Measurements from ENCODE around the gene KIAA0232. TPM values are rescaled to one million over a fixed set of nuclear protein-coding genes. Genes with fewer than 3 reads are reported as not detected.
A peak's percentile ranks its signal among the peaks of the same experiment; 100 is the strongest.

Gene KIAA0232, protein sequence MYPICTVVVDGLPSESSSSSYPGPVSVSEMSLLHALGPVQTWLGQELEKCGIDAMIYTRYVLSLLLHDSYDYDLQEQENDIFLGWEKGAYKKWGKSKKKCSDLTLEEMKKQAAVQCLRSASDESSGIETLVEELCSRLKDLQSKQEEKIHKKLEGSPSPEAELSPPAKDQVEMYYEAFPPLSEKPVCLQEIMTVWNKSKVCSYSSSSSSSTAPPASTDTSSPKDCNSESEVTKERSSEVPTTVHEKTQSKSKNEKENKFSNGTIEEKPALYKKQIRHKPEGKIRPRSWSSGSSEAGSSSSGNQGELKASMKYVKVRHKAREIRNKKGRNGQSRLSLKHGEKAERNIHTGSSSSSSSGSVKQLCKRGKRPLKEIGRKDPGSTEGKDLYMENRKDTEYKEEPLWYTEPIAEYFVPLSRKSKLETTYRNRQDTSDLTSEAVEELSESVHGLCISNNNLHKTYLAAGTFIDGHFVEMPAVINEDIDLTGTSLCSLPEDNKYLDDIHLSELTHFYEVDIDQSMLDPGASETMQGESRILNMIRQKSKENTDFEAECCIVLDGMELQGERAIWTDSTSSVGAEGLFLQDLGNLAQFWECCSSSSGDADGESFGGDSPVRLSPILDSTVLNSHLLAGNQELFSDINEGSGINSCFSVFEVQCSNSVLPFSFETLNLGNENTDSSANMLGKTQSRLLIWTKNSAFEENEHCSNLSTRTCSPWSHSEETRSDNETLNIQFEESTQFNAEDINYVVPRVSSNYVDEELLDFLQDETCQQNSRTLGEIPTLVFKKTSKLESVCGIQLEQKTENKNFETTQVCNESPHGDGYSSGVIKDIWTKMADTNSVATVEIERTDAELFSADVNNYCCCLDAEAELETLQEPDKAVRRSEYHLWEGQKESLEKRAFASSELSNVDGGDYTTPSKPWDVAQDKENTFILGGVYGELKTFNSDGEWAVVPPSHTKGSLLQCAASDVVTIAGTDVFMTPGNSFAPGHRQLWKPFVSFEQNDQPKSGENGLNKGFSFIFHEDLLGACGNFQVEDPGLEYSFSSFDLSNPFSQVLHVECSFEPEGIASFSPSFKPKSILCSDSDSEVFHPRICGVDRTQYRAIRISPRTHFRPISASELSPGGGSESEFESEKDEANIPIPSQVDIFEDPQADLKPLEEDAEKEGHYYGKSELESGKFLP (N-terminal part only)
- total RNA-seq (25.8 and 28.7 TPM in 2 replicates), polyA plus RNA-seq (27.4 and 30.0 TPM in 2 replicates)

DNA sequence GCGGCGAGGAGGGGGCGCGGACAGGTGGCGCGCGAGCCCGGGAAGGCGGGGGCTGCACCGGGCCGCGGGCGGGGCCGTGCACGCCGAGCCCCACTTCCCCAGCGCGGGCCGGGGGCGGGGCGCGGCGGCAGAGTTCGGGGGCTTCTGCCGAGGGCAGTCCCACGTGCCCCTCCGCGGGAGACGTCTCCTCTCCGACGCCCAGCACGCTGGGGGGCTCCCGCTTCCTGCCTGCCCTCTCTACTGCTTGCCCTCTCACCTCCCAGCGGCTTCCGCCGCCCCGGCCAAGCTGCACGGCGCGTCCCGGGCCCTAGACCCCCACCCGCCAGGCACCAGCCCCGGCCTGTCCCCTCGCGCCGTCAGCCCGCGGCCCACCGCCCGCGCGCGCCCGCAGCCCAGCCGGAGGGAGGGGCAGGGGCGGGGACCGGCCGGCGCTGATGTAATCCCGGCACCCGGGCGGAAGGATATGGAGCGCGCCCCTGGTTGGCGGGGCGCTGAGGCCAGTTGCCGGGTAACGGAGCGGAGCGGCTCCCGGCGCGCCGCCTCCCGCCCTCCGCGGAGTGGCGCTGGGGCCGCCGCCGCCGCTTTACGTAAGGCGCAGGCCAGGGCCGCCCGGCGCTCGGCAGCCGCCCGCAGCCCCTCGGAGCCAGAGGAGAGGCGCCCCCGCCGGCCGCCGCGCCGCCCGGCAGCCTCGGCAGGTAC lies at the start of gene KIAA0232:
TSS of gene KIAA0232 (plus strand) at position 581 of the 699 bp plus-strand sequence. CDS start 41,727 bp downstream, outside the sequence.
- peak within 1 kb of the TSS; percentile 100 for H3K27ac ChIP-seq
- peaks cover 23% of the 10 kb centered on the region for H3K4me1 ChIP-seq (ENCODE audit: low read depth)
- H3K27me3 ChIP-seq = no peaks in the 10 kb centered on the region
- H3K9me3 ChIP-seq (ENCODE audit: low read depth) = no peaks in the 10 kb centered on the region
- TF ChIP-seq, protein P1, sequence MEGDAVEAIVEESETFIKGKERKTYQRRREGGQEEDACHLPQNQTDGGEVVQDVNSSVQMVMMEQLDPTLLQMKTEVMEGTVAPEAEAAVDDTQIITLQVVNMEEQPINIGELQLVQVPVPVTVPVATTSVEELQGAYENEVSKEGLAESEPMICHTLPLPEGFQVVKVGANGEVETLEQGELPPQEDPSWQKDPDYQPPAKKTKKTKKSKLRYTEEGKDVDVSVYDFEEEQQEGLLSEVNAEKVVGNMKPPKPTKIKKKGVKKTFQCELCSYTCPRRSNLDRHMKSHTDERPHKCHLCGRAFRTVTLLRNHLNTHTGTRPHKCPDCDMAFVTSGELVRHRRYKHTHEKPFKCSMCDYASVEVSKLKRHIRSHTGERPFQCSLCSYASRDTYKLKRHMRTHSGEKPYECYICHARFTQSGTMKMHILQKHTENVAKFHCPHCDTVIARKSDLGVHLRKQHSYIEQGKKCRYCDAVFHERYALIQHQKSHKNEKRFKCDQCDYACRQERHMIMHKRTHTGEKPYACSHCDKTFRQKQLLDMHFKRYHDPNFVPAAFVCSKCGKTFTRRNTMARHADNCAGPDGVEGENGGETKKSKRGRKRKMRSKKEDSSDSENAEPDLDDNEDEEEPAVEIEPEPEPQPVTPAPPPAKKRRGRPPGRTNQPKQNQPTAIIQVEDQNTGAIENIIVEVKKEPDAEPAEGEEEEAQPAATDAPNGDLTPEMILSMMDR (IDR thresholded peaks at IDR 0.05; ENCODE audit: low read depth, low read length) = no peak
- H3K4me3 ChIP-seq = peak within 1 kb of the TSS; percentile 68
- DNase-seq (ENCODE audit: low read depth in 1 of 2, low spot score in 1 of 2) = peak; percentile 96 to 97
- no peaks in the 10 kb centered on the region for H3K36me3 ChIP-seq

- H3K4me3 ChIP-seq = no peak overlapping the region
- TF ChIP-seq, protein P1 (IDR thresholded peaks at IDR 0.05; ENCODE audit: low read depth, low read length) = no peak
- no peaks in the 10 kb centered on the region for H3K9me3 ChIP-seq (ENCODE audit: low read depth)
- no peaks in the 10 kb centered on the region for H3K36me3 ChIP-seq
- H3K27ac ChIP-seq = no peak overlapping the region
- DNase-seq (ENCODE audit: low read depth in 1 of 2, low spot score in 1 of 2) = no peak
- no peaks in the 10 kb centered on the region for H3K4me1 ChIP-seq (ENCODE audit: low read depth)
- no peaks in the 10 kb centered on the region for H3K27me3 ChIP-seq
Measured at GRCh38 chr4:6733358-6734164, 49.0 kb upstream of the KIAA0232 start.

GRCh38 chr4:6734165-6734786 lies 48.3 kb upstream of the KIAA0232 start:
- no peaks in the 10 kb centered on the region for H3K36me3 ChIP-seq
- no peaks in the 10 kb centered on the region for H3K4me1 ChIP-seq (ENCODE audit: low read depth)
- DNase-seq (ENCODE audit: low read depth in 1 of 2, low spot score in 1 of 2) = no peak
- no peaks in the 10 kb centered on the region for H3K9me3 ChIP-seq (ENCODE audit: low read depth)
- no peak overlapping the region for H3K27ac ChIP-seq
- H3K27me3 ChIP-seq = no peaks in the 10 kb centered on the region
- no peak overlapping the region for H3K4me3 ChIP-seq
- TF ChIP-seq, protein P1 (IDR thresholded peaks at IDR 0.05; ENCODE audit: low read depth, low read length) = no peak

- H3K27ac ChIP-seq = no peak overlapping the region
- TF ChIP-seq, protein P1 (IDR thresholded peaks at IDR 0.05; ENCODE audit: low read depth, low read length) = no peak
- no peaks in the 10 kb centered on the region for H3K9me3 ChIP-seq (ENCODE audit: low read depth)
- no peaks in the 10 kb centered on the region for H3K36me3 ChIP-seq
- no peak overlapping the region for H3K4me3 ChIP-seq
- H3K4me1 ChIP-seq (ENCODE audit: low read depth) = no peaks in the 10 kb centered on the region
- no peaks in the 10 kb centered on the region for H3K27me3 ChIP-seq
- DNase-seq (ENCODE audit: low read depth in 1 of 2, low spot score in 1 of 2) = no peak
Measured at GRCh38 chr4:6739920-6740319, 42.6 kb upstream of the KIAA0232 start.

All from cardiac muscle cell (in vitro differentiated cells and primary cell).